ENCODE measurements around the gene SIGLEC1.

- TF ChIP-seq CTCF (IDR thresholded peaks at IDR 0.05) (no peak), POLR2AphosphoS5 (IDR thresholded peaks at IDR 0.05) (no peak)
These were observed 4.9 kb downstream of the SIGLEC1 start for GRCh38 chr20:3707508-3707899.
